Progenitor cell of endocrine pancreas (in vitro differentiated cells): Measurements from ENCODE around the gene PLAC9. TPM values are rescaled to one million over a fixed set of nuclear protein-coding genes. Genes with fewer than 3 reads are reported as not detected.
"Not testable (repeated sequence)": the region's sequence is repeated elsewhere in the genome, so short reads cannot be mapped to it uniquely, and the experiment has no call there.

ENCODE experiments used
- DNase-seq: peaks from one replicate; pipeline ENCODE4 v3.0.0; 2021; ENCODE audit warnings: low spot score; ENCODE audit not compliant: unreplicated experiment
- H3K27ac Mint-ChIP-seq: 2 replicates; pipeline ENCODE4 v1.8.0; 2021; ENCODE audit warnings: mild to moderate bottlenecking, moderate library complexity, mixed read lengths
- H3K27me3 Mint-ChIP-seq: 2 replicates; pipeline ENCODE4 v1.8.0; 2021; ENCODE audit warnings: mixed read lengths
- H3K36me3 Mint-ChIP-seq: 2 replicates; pipeline ENCODE4 v1.8.0; 2022; ENCODE audit warnings: mixed read lengths; ENCODE audit not compliant: insufficient read depth
- H3K4me1 Mint-ChIP-seq: 2 replicates; pipeline ENCODE4 v1.8.0; 2021; ENCODE audit warnings: low read depth, mixed read lengths
- H3K4me3 Mint-ChIP-seq: 2 replicates; pipeline ENCODE4 v1.8.0; 2021; ENCODE audit warnings: low read depth, mild to moderate bottlenecking, moderate library complexity, mixed read lengths
- H3K9me3 Mint-ChIP-seq: 2 replicates; pipeline ENCODE4 v1.8.0; 2021; ENCODE audit warnings: low read depth, mixed read lengths
- CTCF ChIP-seq: fragments of 200-600 bp; sonication (generic); IDR thresholded peaks from one replicate; pipeline ENCODE4 v1.5.0; 2021; ENCODE audit warnings: antibody characterized with exemption, mild to moderate bottlenecking; ENCODE audit not compliant: unreplicated experiment
- total RNA-seq: library from RNA; stranded (reverse); gene quantifications from 2 replicates; pipeline ENCODE4 v1.2.1, GENCODE V29; 2021

PLAC9 gene
- total RNA-seq, 1 donor from 2014 or later: 0.79 TPM

GRCh38 chr10:80141696-80142460, 9.3 kb downstream of the PLAC9 start:
- H3K36me3 Mint-ChIP-seq: no peaks in the 10 kb centered on the region
- H3K4me3 Mint-ChIP-seq: no peak overlapping the region
- TF ChIP-seq CTCF: no peak
- peaks cover 16% of the 10 kb centered on the region for H3K27me3 Mint-ChIP-seq
- H3K27ac Mint-ChIP-seq: no peak overlapping the region
- H3K4me1 Mint-ChIP-seq: peaks cover 2% of the 10 kb centered on the region
- no peak for DNase-seq
- H3K9me3 Mint-ChIP-seq: no peaks in the 10 kb centered on the region

DNA sequence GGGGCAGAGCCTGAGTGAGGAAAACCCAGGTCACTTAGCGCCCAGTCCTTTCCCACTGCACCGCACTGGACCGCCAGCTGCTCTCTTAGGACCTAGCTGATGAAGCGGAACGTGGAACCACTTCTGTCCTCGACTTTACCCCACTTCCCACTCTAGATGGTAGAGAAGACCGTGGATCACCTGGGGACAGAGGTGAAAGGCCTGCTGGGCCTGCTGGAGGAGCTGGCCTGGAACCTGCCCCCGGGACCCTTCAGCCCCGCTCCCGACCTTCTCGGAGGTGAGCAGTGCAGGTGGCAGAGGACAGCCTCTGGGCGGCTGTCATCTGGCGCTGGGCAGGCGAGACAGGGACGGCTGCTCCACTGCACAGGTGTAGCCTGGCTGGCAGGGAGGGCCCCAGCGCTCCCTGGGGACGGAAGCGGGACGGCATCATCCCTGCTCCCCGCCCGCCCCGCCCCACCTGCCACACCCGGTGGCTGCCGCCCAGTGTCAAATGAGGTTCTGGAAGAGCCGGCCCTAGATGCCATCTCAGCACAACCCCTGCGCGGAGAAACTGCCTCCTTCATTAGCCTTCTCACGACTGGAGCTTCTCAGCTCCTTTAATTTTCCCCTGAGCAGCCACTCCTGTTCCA, 11.7 kb downstream of the PLAC9 start:
- peaks cover 13% of the 10 kb centered on the region for H3K27me3 Mint-ChIP-seq
- no peak for DNase-seq

GRCh38 chr10:80144696-80145131, 12.2 kb downstream of the PLAC9 start:
- Mint-ChIP-seq H3K27ac (peak overlapping the region; percentile 86), H3K36me3 (peaks cover 9% of the 10 kb centered on the region), H3K4me3 (no peak overlapping the region), H3K9me3 (peaks cover 5% of the 10 kb centered on the region), H3K27me3 (peaks cover 13% of the 10 kb centered on the region), H3K4me1 (peaks cover 2% of the 10 kb centered on the region)
- DNase-seq: no peak
- TF ChIP-seq CTCF: no peak

More for the DNA sequence above, 11.7 kb downstream of the PLAC9 start:
- Mint-ChIP-seq H3K27ac (no peak overlapping the region), H3K9me3 (peaks cover under 1% of the 10 kb centered on the region), H3K4me1 (peaks cover 2% of the 10 kb centered on the region), H3K36me3 (peaks cover 4% of the 10 kb centered on the region), H3K4me3 (no peak overlapping the region)
- TF ChIP-seq CTCF: peak; percentile 3

DNA sequence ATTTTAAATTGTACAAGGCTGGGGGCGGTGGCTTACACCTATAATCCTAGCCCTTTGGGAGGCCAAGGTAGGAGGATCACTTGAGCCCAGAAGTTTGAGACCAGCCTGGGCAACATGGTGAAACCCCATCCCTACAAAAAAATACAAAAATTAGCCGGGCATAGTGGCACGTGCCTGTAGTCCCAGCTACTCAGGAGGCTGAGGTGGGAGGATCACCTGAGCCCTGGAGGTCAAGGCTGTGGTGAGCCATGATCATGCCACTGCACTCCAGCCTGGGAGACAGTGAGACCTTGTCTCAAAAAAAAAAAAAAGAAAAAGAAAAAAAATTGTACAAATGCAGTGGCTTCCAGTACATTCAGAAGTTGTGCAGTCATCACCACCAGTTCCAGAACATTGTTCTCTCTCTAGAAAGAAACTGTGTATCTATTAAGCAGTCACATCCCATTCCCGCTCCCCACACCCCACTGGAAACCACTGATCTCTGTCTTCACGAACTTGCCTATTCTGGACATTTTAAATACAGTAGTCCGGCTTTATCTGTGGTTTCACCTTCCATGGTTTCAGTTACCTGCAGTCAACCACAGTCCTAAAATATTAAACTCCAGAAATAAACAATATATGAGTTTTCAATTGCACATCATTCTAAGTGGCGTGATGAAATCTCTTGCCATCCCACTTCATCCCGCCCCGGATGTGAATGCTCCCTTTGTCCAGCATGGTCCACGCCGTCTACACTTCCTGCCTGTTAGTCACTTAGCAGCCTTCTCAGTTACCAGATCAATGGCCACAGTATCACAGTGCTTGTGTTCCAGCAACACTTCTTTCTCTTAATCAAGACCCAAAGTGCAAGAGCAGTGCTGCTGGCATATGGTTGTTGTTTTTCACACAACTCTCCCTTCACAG, 13.1 kb downstream of the PLAC9 start:
- H3K4me1 Mint-ChIP-seq, H3K27ac Mint-ChIP-seq: not testable (repeated sequence)
- H3K36me3 Mint-ChIP-seq: peaks cover 13% of the 10 kb centered on the region

DNA sequence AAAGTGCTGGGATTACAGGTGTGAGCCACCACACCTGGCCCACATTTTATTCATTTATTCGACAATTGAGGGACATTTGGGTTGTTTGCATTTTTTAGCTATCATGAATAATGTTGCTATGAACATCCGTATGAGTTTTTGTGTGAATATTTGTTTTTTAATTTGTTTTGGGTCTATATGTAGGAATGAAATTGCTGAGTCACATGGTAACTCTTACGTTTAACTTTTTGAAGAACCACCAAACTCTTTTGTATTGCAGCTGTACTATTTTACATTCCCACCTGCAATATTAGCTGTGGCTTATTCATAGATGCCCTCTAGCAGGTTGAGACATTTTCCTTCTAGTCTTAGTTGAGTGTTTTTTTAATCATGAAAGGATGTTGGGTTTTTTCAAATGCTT, 14.4 kb downstream of the PLAC9 start:
- H3K27me3 Mint-ChIP-seq: peaks cover 9% of the 10 kb centered on the region
- H3K36me3 Mint-ChIP-seq: peaks cover 14% of the 10 kb centered on the region
- peaks cover 5% of the 10 kb centered on the region for H3K9me3 Mint-ChIP-seq
- peaks cover 2% of the 10 kb centered on the region for H3K4me1 Mint-ChIP-seq
- H3K4me3 Mint-ChIP-seq: no peak overlapping the region
- no peak overlapping the region for H3K27ac Mint-ChIP-seq
- DNase-seq: no peak
- no peak for TF ChIP-seq CTCF

More for the DNA sequence above, 13.1 kb downstream of the PLAC9 start:
- H3K4me3 Mint-ChIP-seq, H3K9me3 Mint-ChIP-seq, DNase-seq: not testable (repeated sequence)
- H3K27me3 Mint-ChIP-seq: peaks cover 13% of the 10 kb centered on the region
